HG02623 (cell line): ENCODE data around the gene RAB3GAP1.
A peak's percentile ranks its signal among the peaks of the same experiment; 100 is the strongest.
"Not testable (repeated sequence)": the region's sequence is repeated elsewhere in the genome, so short reads cannot be mapped to it uniquely, and the experiment has no call there.

Experiments used
- ATAC-seq: cut with Tn5 transposase; IDR thresholded peaks from one replicate; pipeline ENCODE4 v1.9.1; 2021; ENCODE audit warnings: moderate library complexity; ENCODE audit not compliant: unreplicated experiment

The RAB3GAP1 gene

GRCh38 chr2:135052042-135052876 is at the start of gene RAB3GAP1:
RAB3GAP1 (plus strand) TSS chr2:135052292; CDS start chr2:135052308, 16 bp downstream.
- ATAC-seq = peak; percentile 77

- no peak for ATAC-seq
Observed at GRCh38 chr2:135002836-135003235, 49.3 kb upstream of the RAB3GAP1 start.

GRCh38 chr2:135004005-135004746 is 47.9 kb upstream of the RAB3GAP1 start:
- peak; percentile 90 for ATAC-seq

- no peak for ATAC-seq
Observed at GRCh38 chr2:135005753-135006152, 46.3 kb upstream of the RAB3GAP1 start.

GRCh38 chr2:135009339-135009738 is 42.8 kb upstream of the RAB3GAP1 start:
- ATAC-seq = no peak

GRCh38 chr2:135010200-135010942 is 41.7 kb upstream of the RAB3GAP1 start:
- no peak for ATAC-seq

- ATAC-seq = no peak
Observed at GRCh38 chr2:135011633-135012032, 40.5 kb upstream of the RAB3GAP1 start.

- ATAC-seq = no peak
Observed at GRCh38 chr2:135021618-135022017, 30.5 kb upstream of the RAB3GAP1 start.

GRCh38 chr2:135022952-135023880 is 28.9 kb upstream of the RAB3GAP1 start:
- ATAC-seq = no peak

GRCh38 chr2:135023886-135024485 is 28.1 kb upstream of the RAB3GAP1 start:
- ATAC-seq = no peak

GRCh38 chr2:135029481-135030134 is 22.5 kb upstream of the RAB3GAP1 start:
- ATAC-seq = no peak

- no peak for ATAC-seq
Observed at GRCh38 chr2:135030826-135031225, 21.3 kb upstream of the RAB3GAP1 start.

- ATAC-seq = not testable (repeated sequence)
Observed at GRCh38 chr2:135033216-135033615, 18.9 kb upstream of the RAB3GAP1 start.

GRCh38 chr2:135037831-135038230 is 14.3 kb upstream of the RAB3GAP1 start:
- no peak for ATAC-seq

GRCh38 chr2:135043345-135043744 is 8.7 kb upstream of the RAB3GAP1 start:
- no peak for ATAC-seq

- ATAC-seq = no peak
Observed at GRCh38 chr2:135047300-135047699, 4.8 kb upstream of the RAB3GAP1 start, which contains the start of gene MAP3K19. MAP3K19 (minus strand) TSS chr2:135047447; CDS start chr2:135024647, 22,800 bp downstream.

GRCh38 chr2:135048122-135048521 is 4.0 kb upstream of the RAB3GAP1 start:
- ATAC-seq = no peak

- no peak for ATAC-seq
Observed at GRCh38 chr2:135050132-135050531, 2.0 kb upstream of the RAB3GAP1 start.

- no peak for ATAC-seq
Observed at GRCh38 chr2:135050684-135051083, 1.4 kb upstream of the RAB3GAP1 start.
